ENCODE measurements around the gene PLEKHG2. TPM values are rescaled to one million over a fixed set of nuclear protein-coding genes. Genes with fewer than 3 reads are reported as not detected.

The PLEKHG2 gene
- polyA plus RNA-seq, 1 donor from 2014 or later = 14.3 TPM

DNA sequence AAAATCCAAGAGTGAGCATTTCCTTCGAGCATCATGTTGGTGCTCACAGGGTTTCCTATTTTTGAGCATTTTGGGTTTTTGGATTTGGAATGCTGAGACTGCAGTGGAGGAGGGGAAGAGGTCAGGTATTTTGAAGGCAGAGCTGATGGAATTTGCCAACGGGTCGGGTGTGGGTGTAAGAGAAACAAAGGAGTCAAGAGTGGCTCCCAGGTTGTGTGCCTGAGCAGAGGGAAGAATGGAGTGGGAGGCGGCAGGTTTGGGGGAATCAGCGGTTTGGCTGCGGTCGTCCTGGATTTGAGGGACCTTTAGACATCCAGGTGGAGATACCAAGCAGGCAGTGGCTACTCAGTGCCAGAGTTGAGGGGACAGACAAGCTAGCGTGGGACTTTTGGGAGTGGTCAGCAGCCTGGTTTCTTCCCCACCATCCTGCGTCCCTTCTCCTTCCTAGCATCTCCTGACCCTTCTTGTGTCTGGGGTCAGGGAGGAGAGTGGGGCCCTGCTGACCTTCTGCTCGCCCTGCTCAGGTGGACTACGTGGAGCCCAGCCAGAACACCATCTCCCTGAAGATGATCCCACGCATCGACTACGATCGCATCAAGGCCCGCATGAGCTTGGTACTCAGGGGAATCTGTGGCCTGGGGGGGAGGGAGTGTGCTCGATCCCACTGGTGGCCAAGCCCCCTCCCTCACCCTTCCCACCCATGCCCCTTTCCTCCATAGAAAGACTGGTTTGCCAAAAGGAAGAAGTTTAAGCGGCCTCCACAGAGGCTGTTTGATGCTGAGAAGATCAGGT lies 53.7 kb downstream of the PLEKHG2 start:
- Histone ChIP-seq H3K27me3 (ENCODE audit: insufficient read depth, low read depth, low read length) (no peaks in the 10 kb centered on the region), H3K4me3 (ENCODE audit: low read length) (no peak overlapping the region), H3K36me3 (ENCODE audit: insufficient read depth, low read length) (peaks cover 8% of the 10 kb centered on the region), H3K9ac (ENCODE audit: low read length) (no peak overlapping the region), H4K20me1 (ENCODE audit: insufficient read depth) (no peaks in the 10 kb centered on the region), H3K4me2 (ENCODE audit: low read length) (no peak overlapping the region), H3K27ac (ENCODE audit: low read length) (no peak overlapping the region), H3K79me2 (replicated peaks; ENCODE audit: insufficient read depth, low read length) (no peaks in the 10 kb centered on the region), H3F3A (ENCODE audit: insufficient read depth, low read length, poor library complexity, severe bottlenecking) (no peaks in the 10 kb centered on the region), H3K9me3 (ENCODE audit: low read length) (no peaks in the 10 kb centered on the region), H3K9me2 (ENCODE audit: insufficient read depth, low read length) (no peaks in the 10 kb centered on the region), H2AFZ (ENCODE audit: low read depth, low read length) (no peak overlapping the region)
- TF ChIP-seq EZH2 (IDR thresholded peaks at IDR 0.05; ENCODE audit: borderline replicate concordance, insufficient read depth, low read length, poor library complexity, severe bottlenecking) (no peak), CTCF (IDR thresholded peaks at IDR 0.05; ENCODE audit: poor library complexity, severe bottlenecking) (no peak), EP300 (conservative IDR thresholded peaks at IDR 0.05; ENCODE audit: poor library complexity, severe bottlenecking) (no peak)
- TF ChIP-seq, protein P1, sequence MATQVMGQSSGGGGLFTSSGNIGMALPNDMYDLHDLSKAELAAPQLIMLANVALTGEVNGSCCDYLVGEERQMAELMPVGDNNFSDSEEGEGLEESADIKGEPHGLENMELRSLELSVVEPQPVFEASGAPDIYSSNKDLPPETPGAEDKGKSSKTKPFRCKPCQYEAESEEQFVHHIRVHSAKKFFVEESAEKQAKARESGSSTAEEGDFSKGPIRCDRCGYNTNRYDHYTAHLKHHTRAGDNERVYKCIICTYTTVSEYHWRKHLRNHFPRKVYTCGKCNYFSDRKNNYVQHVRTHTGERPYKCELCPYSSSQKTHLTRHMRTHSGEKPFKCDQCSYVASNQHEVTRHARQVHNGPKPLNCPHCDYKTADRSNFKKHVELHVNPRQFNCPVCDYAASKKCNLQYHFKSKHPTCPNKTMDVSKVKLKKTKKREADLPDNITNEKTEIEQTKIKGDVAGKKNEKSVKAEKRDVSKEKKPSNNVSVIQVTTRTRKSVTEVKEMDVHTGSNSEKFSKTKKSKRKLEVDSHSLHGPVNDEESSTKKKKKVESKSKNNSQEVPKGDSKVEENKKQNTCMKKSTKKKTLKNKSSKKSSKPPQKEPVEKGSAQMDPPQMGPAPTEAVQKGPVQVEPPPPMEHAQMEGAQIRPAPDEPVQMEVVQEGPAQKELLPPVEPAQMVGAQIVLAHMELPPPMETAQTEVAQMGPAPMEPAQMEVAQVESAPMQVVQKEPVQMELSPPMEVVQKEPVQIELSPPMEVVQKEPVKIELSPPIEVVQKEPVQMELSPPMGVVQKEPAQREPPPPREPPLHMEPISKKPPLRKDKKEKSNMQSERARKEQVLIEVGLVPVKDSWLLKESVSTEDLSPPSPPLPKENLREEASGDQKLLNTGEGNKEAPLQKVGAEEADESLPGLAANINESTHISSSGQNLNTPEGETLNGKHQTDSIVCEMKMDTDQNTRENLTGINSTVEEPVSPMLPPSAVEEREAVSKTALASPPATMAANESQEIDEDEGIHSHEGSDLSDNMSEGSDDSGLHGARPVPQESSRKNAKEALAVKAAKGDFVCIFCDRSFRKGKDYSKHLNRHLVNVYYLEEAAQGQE (IDR thresholded peaks at IDR 0.05; ENCODE audit: borderline replicate concordance) = no peak

GRCh38 chr19:39467941-39468340 lies 55.5 kb downstream of the PLEKHG2 start:
- Histone ChIP-seq H3K27me3 (ENCODE audit: insufficient read depth, low read depth, low read length) (no peaks in the 10 kb centered on the region), H3K4me2 (ENCODE audit: low read length) (no peak overlapping the region), H4K20me1 (ENCODE audit: insufficient read depth) (no peaks in the 10 kb centered on the region), H3K79me2 (replicated peaks; ENCODE audit: insufficient read depth, low read length) (no peaks in the 10 kb centered on the region), H3K4me3 (ENCODE audit: low read length) (no peak overlapping the region), H3F3A (ENCODE audit: insufficient read depth, low read length, poor library complexity, severe bottlenecking) (no peaks in the 10 kb centered on the region), H3K27ac (ENCODE audit: low read length) (no peak overlapping the region), H3K9me2 (ENCODE audit: insufficient read depth, low read length) (no peaks in the 10 kb centered on the region), H3K36me3 (ENCODE audit: insufficient read depth, low read length) (peaks cover 8% of the 10 kb centered on the region), H3K9me3 (ENCODE audit: low read length) (no peaks in the 10 kb centered on the region), H3K9ac (ENCODE audit: low read length) (no peak overlapping the region), H2AFZ (ENCODE audit: low read depth, low read length) (no peak overlapping the region)
- TF ChIP-seq CTCF (IDR thresholded peaks at IDR 0.05; ENCODE audit: poor library complexity, severe bottlenecking) = no peak
- no peak for TF ChIP-seq EZH2 (IDR thresholded peaks at IDR 0.05; ENCODE audit: borderline replicate concordance, insufficient read depth, low read length, poor library complexity, severe bottlenecking)
- no peak for TF ChIP-seq MXI1 (conservative IDR thresholded peaks at IDR 0.05; ENCODE audit: poor library complexity, severe bottlenecking)

All from neural cell (in vitro differentiated cells).